EH (cell line): Measurements from ENCODE around the gene TMEM252.

Experiments used
- DNase-seq: peaks from one replicate; pipeline ENCODE4 v3.0.0-alpha.2; 2015; ENCODE audit warnings: low read depth

TMEM252 gene

GRCh38 chr9:68541568-68541967 is 885 bp upstream of the TMEM252 start:
- DNase-seq, result no peak

- DNase-seq, result no peak
Measured at GRCh38 chr9:68538200-68538599, 2.5 kb downstream of the TMEM252 start.

- DNase-seq, result no peak
Measured at GRCh38 chr9:68537616-68537880, 3.1 kb downstream of the TMEM252 start.

- DNase-seq, result no peak
Measured at GRCh38 chr9:68536876-68537615, 3.6 kb downstream of the TMEM252 start.

GRCh38 chr9:68533678-68534077 is 7.0 kb downstream of the TMEM252 start:
- DNase-seq, result no peak

GRCh38 chr9:68532131-68532530 is 8.6 kb downstream of the TMEM252 start:
- no peak for DNase-seq

GRCh38 chr9:68530618-68531017 is 10.1 kb downstream of the TMEM252 start:
- DNase-seq, result no peak

- no peak for DNase-seq
Measured at GRCh38 chr9:68523367-68523936, 17.2 kb downstream of the TMEM252 start.

GRCh38 chr9:68522954-68523353 is 17.7 kb downstream of the TMEM252 start:
- no peak for DNase-seq

- DNase-seq, result no peak
Measured at GRCh38 chr9:68522131-68522530, 18.6 kb downstream of the TMEM252 start.

- DNase-seq, result peak; percentile 65
Measured at GRCh38 chr9:68515326-68516017, 25.2 kb downstream of the TMEM252 start.

GRCh38 chr9:68513981-68514380 is 26.7 kb downstream of the TMEM252 start:
- no peak for DNase-seq

GRCh38 chr9:68513385-68513784 is 27.3 kb downstream of the TMEM252 start:
- no peak for DNase-seq

GRCh38 chr9:68509689-68510088 is 31.0 kb downstream of the TMEM252 start:
- no peak for DNase-seq

GRCh38 chr9:68508547-68508946 is 32.1 kb downstream of the TMEM252 start:
- DNase-seq, result no peak

- no peak for DNase-seq
Measured at GRCh38 chr9:68507806-68508145, 32.9 kb downstream of the TMEM252 start.

- peak; percentile 30 for DNase-seq
Measured at GRCh38 chr9:68507130-68507805, 33.4 kb downstream of the TMEM252 start.

GRCh38 chr9:68506551-68506950 is 34.1 kb downstream of the TMEM252 start:
- no peak for DNase-seq

- no peak for DNase-seq
Measured at GRCh38 chr9:68505681-68506409, 34.8 kb downstream of the TMEM252 start.

GRCh38 chr9:68502279-68502678 is 38.4 kb downstream of the TMEM252 start:
- no peak for DNase-seq

GRCh38 chr9:68500457-68501381 is 40.0 kb downstream of the TMEM252 start:
- DNase-seq, result peak; percentile 80
